MCF 10A (cell line): ENCODE measurements around the gene BAX. TPM values are rescaled to one million over a fixed set of nuclear protein-coding genes. Genes with fewer than 3 reads are reported as not detected.

ENCODE experiments used
- BruUV-seq: library from RNA; stranded (reverse); fragments of 400-500 nt; replicated peaks from 2 replicates; lab custom pipeline; 2021; lab: Mats Ljungman, UMichigan
- CTCF ChIA-PET: fragments of 300-600 bp; sonication (Branson Sonifier 250); formaldehyde crosslinking; extraction: SDS; loops from one replicate; lab custom pipeline; 2021; ENCODE audit warnings: antibody characterized with exemption, inconsistent platforms; lab: Yijun Ruan, JAX
- POLR2A ChIA-PET: fragments of 300-600, 350-650 bp; sonication (Branson Sonifier 250); formaldehyde crosslinking; extraction: SDS; loops from one replicate; lab custom pipeline; 2020; ENCODE audit warnings: antibody characterized with exemption, inconsistent platforms; lab: Yijun Ruan, JAX
- DNase-seq: peaks from one replicate; pipeline ENCODE4 v3.0.0-alpha.2; 2018; ENCODE audit not compliant: unreplicated experiment
- H3K27ac Mint-ChIP-seq: one replicate; pipeline ENCODE4 v1.8.0; 2022; ENCODE audit warnings: mild to moderate bottlenecking, low read depth, mixed read lengths; ENCODE audit not compliant: unreplicated experiment
- H3K27me3 Mint-ChIP-seq: one replicate; pipeline ENCODE4 v1.8.0; 2022; ENCODE audit warnings: mixed read lengths; ENCODE audit not compliant: insufficient read depth, unreplicated experiment
- H3K36me3 Mint-ChIP-seq: one replicate; pipeline ENCODE4 v1.8.0; 2022; ENCODE audit warnings: mild to moderate bottlenecking, moderate library complexity, mixed read lengths; ENCODE audit not compliant: insufficient read depth, unreplicated experiment
- H3K4me1 Mint-ChIP-seq: one replicate; pipeline ENCODE4 v1.8.0; 2022; ENCODE audit warnings: mixed read lengths; ENCODE audit not compliant: insufficient read depth, unreplicated experiment
- H3K4me3 Mint-ChIP-seq: one replicate; pipeline ENCODE4 v1.8.0; 2022; ENCODE audit warnings: mild to moderate bottlenecking, moderate library complexity, mixed read lengths; ENCODE audit not compliant: unreplicated experiment
- H3K9me3 Mint-ChIP-seq: one replicate; pipeline ENCODE4 v1.8.0; 2022; ENCODE audit warnings: mixed read lengths; ENCODE audit not compliant: unreplicated experiment
- CTCF ChIP-seq: fragments of 200-600 bp; IDR thresholded peaks from one replicate; pipeline ENCODE4 v1.8.0; 2022; ENCODE audit warnings: antibody characterized with exemption, mild to moderate bottlenecking; ENCODE audit not compliant: unreplicated experiment
- intact Hi-C: fragments of 100-400 bp; cut with micrococcal nuclease; formaldehyde crosslinking; loops from 2 replicates; pipeline ENCODE4 v1.14.1; 2022
- total RNA-seq: library from RNA; stranded (reverse); gene quantifications from 2 replicates; pipeline ENCODE4 v1.2.3, GENCODE V29; 2022

Gene BAX
- total RNA-seq, 1 experiment from 2014 or later: 152 TPM

GRCh38 chr19:48970923-48971395 lies 16.3 kb downstream of the BAX start:
- Mint-ChIP-seq H3K27ac (no peak overlapping the region), H3K4me3 (no peak overlapping the region), H3K4me1 (peaks cover 6% of the 10 kb centered on the region), H3K9me3 (no peaks in the 10 kb centered on the region), H3K27me3 (no peaks in the 10 kb centered on the region), H3K36me3 (peaks cover 75% of the 10 kb centered on the region)
- DNase-seq: peak; percentile 75
- ChIA-PET CTCF (interaction anchor here (0.5 to 2.9 kb wide), 13 partner anchors 9 to 562 kb away, joined by 3 to 18 read pairs (median 4); partner anchors contain the start of genes GYS1, PPP1R15A and RUVBL2), POLR2A (interaction anchor here (0.9 to 1.4 kb wide), 3 partner anchors 9 to 98 kb away, joined by 3 to 12 read pairs (median 3); partner anchors contain the start of gene PPP1R15A)
- BruUV-seq: no TSS peak
- peak; percentile 89 for TF ChIP-seq CTCF
- intact Hi-C loops: loop anchor here (2.0 kb wide), 2 partner anchors 70 to 176 kb away; partner anchors contain the start of gene NUCB1

GRCh38 chr19:48975947-48976847 lies 21.5 kb downstream of the BAX start:
- ChIA-PET POLR2A (interaction anchor here (0.7 to 5.6 kb wide), 4 partner anchors 9 to 104 kb away, joined by 3 to 61 read pairs (median 26); partner anchors contain the start of genes FTL, GYS1, PPP1R15A and RUVBL2), CTCF (interaction anchor here (0.7 to 5.7 kb wide), 3 partner anchors 9 to 642 kb away, joined by 3 to 39 read pairs (median 13); partner anchors contain the start of genes GYS1 and RUVBL2)
- H3K27ac Mint-ChIP-seq: no peak overlapping the region
- peak; percentile 20 for DNase-seq
- no peaks in the 10 kb centered on the region for H3K27me3 Mint-ChIP-seq
- H3K4me1 Mint-ChIP-seq: peaks cover 12% of the 10 kb centered on the region
- H3K36me3 Mint-ChIP-seq: peaks cover 53% of the 10 kb centered on the region
- H3K4me3 Mint-ChIP-seq: no peak overlapping the region
- BruUV-seq: no TSS peak
- no peaks in the 10 kb centered on the region for H3K9me3 Mint-ChIP-seq
- no peak for TF ChIP-seq CTCF
- intact Hi-C loops: no loop called here

- Mint-ChIP-seq H3K27ac (no peak overlapping the region), H3K4me3 (no peak overlapping the region), H3K9me3 (no peaks in the 10 kb centered on the region), H3K27me3 (no peaks in the 10 kb centered on the region), H3K36me3 (peaks cover 57% of the 10 kb centered on the region), H3K4me1 (peaks cover 12% of the 10 kb centered on the region)
- TF ChIP-seq CTCF: no peak
- POLR2A ChIA-PET: interaction anchor here (0.7 to 5.6 kb wide), 4 partner anchors 10 to 105 kb away, joined by 3 to 61 read pairs (median 26); partner anchors contain the start of genes FTL, GYS1, PPP1R15A and RUVBL2
- no peak for DNase-seq
- BruUV-seq: no TSS peak
- intact Hi-C loops: no loop called here
- CTCF ChIA-PET: interaction anchor here (2.3 to 5.7 kb wide), 2 partner anchors 10 to 15 kb away, joined by 13 to 39 read pairs; partner anchors contain the start of genes GYS1 and RUVBL2
Observed at GRCh38 chr19:48977061-48977460, 22.4 kb downstream of the BAX start.

GRCh38 chr19:48982280-48982679 lies 27.6 kb downstream of the BAX start:
- Mint-ChIP-seq H3K4me1 (peaks cover 12% of the 10 kb centered on the region), H3K36me3 (peaks cover 69% of the 10 kb centered on the region), H3K27ac (no peak overlapping the region), H3K4me3 (no peak overlapping the region), H3K27me3 (no peaks in the 10 kb centered on the region), H3K9me3 (no peaks in the 10 kb centered on the region)
- ChIA-PET POLR2A (interaction anchor here (4.3 kb wide), 1 partner anchor 11 kb away, joined by 25 read pairs; the partner anchor contains the start of genes GYS1 and RUVBL2), CTCF (interaction anchor here (1.0 to 4.2 kb wide), 3 partner anchors 10 to 16 kb away, joined by 3 to 30 read pairs (median 4); partner anchors contain the start of genes GYS1 and RUVBL2)
- no TSS peak for BruUV-seq
- no peak for DNase-seq
- intact Hi-C loops: no loop called here
- no peak for TF ChIP-seq CTCF
